Ecto neural progenitor cell (in vitro differentiated cells): Measurements from ENCODE around the gene SH2D2A.

Source experiments
- DNase-seq: peaks from one replicate; pipeline ENCODE4 v3.0.0-alpha.2; 2018; ENCODE audit warnings: low spot score

The SH2D2A gene

DNA sequence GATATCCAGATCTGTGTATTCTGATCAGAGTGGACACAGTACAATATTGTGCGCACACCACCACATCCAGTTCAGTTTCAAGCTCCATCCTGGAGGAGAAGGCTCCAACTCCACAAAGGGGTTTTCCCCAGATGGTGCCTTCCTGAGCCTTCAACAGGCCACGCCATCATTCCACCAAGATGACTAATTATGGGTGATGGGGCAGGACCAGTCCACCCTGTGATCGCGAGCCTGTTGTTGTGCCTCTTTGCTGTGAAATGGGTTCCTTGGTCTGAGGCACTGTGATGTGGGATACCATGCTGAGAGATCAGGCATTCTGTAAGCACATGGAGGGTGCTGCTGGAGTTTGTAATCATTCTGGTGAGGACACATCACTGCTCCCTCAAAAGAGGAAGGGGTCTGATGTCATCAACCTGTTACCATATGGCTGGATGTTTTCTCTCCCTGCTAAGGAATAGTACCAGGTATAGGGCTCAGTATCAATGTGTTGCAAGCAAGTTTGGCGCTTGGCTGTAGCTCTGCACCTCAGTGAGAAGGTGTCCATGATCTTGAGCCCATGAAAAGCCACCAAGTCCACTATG is 6.7 kb upstream of the SH2D2A start:
- no peak for DNase-seq

DNA sequence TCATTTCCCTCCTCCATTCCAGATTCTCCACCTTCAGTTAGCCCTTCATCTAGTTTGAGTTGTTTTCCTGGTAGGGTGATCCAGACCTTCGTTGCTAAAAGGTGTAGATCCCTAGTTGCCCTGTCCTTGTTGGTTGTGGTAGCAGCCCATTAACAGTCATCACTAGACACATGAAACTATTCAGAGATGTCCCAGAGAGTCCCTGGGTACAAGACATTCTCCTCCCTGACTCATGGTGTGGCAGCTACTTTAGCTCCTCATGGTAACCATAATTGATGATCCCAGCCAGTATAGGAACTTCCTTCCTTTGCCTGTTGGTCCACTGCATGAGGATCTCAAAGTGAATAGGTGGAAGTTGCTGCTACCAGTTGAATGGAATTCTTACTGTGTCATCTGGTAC is 6.0 kb upstream of the SH2D2A start:
- DNase-seq, result no peak

DNA sequence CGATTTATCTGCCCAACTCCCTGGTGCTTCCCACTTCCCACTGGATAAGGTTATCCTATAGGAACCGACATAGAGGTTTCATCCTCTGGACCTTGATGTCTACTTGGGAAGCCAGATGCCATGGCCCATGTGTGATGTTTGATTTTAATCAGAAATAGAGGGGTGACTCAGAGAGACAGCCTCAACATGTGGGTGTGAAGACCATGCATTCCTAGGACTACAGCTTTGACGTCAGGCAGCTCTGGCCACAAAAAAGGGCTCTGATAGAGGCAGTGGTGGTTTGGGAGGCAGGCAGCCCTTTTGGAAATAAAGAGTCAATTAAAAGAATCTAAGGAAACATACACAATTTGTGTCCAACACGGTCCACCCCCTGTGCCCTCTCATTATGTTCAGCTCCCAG is 5.2 kb upstream of the SH2D2A start:
- DNase-seq, result no peak

DNA sequence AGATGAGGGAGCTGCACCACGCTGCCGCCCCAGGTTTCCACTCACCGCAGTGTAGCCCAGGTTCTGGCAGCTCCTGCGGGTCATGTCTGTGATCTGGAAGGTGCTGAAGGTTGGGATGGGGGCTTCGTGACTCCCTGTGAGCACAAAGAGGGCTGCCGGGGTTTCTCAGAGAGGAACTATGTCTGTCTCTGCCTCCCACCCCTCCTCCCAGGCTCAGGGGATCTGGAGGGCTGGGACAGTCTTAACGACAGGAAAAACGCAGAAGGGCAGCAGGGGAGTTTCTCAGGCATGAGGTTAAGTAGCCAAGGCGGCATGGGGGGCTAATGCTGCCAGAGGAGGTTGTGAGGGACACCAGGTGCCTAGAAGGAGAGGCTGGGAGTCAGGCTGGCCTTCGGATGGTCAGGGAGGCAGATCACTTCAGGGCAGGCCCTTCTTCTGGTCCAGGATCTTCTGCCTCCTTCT is 656 bp downstream of the SH2D2A start:
- DNase-seq, result no peak

DNA sequence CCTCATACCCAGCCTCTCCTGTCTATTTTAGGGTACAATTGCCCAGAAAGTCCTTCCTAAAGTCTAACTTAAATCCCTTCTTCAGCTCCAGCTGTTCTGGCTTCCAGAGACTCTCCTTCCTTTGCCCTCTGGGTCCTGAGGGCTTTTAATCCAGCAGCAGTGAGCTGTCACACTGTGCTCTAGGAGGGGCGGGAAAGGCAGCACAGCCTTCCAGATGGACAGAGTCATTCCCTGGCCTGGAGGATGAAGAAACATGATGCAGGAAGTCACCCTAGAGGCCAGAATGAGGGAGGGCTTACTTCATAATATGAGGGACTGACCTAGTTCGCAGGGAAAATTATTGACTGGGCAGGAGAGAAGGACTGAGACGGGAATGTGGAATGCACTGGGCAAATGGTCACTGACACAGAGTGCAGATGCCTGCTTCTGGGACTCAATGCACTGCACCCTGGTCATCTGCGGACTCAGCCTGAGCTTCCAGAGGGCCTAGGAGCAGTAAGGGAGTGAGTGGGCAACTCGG is 1.3 kb downstream of the SH2D2A start:
- no peak for DNase-seq

DNA sequence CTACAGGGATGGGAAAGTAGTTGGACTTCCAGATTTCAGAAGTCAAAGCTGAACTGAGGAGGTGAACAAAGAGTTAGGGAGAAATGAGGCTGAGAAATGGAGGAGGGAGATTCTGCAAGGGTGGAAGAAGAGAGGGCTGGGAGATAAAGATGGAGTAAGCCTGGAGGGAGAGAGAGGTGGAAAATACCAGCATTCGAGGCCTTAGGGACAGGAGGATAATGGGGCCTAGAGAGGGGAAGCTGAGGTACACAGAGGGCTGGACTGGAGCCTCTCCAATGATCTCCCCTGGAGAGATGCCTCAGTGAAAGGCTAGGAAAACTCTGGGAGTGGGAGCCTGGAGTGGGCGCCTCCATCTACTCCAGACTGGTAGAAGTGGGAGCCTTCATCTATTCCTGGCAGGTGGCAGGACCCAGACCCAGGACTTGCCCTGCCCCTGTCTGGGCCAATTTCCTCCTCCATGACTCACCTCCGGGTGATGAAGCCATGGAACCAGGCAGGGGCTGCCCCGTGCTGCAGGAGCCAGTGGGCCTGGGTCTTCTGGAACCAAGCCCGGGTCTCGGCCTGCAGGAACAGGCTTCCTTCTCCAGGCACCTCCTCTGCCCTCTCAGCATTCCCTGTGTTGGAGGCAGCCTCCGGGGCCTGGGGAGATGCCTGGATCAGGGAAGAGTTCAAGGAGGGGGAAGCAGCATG is 1.9 kb downstream of the SH2D2A start:
- no peak for DNase-seq

DNA sequence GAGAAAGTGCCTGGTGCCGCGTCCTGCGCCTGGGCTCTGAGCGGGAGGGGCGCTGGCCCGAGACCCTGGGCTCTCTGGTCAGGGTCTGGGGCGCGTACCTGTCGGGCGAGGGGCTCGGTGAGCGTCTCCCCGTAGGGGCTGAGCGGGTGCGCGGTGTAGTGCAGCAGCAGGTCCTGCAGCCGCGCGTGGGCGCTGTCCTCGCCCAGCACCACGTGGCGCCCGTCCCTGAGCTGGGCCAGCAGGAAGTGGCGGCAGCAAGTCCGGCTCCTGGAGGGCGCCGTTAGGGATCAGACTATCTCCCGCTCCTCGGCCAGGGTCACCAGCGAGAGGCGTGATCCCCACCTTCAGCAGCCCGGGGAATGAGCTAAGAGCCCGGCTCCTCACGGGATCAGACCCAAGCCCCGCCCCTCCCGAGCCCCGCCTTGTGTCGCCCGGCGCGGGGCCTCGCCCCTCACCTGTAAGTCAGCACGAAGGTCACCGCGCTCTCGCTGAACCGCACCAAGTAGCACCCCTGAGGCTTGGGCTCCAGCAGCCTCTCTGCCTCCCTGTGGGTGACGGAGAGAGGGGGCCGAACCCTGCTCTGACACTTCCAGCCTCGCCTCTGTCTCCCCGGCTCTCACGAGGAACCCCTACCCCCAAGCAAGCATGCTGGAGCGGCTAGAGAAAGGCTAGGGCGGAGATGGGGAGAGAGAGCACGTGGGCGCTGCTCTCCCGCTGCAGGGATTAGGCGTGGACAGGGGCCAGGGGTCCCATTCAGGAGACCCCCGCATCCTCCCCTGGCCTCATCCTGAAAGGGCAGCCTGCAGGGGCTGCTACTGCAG is 2.7 kb downstream of the SH2D2A start:
- DNase-seq, result peak; percentile 79

DNA sequence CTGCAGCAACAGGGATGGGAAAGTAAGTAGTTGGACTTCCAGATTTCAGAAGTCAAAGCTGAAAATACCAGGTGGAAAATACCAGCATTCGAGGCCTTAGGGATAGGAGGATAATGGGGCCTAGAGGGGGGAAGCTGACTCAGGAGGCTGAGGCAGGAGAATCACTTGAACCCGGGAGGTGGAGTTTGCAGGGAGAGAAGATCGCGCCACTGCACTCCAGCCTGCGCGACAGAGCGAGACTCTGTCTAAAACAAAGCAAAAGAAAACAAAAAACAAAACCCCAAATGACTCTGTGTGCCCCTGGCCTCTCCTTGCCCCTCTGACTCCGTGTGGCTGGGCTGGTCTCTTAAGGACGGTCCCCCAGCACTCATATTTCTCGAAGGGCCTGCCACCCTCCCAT is 3.4 kb downstream of the SH2D2A start:
- DNase-seq, result no peak

DNA sequence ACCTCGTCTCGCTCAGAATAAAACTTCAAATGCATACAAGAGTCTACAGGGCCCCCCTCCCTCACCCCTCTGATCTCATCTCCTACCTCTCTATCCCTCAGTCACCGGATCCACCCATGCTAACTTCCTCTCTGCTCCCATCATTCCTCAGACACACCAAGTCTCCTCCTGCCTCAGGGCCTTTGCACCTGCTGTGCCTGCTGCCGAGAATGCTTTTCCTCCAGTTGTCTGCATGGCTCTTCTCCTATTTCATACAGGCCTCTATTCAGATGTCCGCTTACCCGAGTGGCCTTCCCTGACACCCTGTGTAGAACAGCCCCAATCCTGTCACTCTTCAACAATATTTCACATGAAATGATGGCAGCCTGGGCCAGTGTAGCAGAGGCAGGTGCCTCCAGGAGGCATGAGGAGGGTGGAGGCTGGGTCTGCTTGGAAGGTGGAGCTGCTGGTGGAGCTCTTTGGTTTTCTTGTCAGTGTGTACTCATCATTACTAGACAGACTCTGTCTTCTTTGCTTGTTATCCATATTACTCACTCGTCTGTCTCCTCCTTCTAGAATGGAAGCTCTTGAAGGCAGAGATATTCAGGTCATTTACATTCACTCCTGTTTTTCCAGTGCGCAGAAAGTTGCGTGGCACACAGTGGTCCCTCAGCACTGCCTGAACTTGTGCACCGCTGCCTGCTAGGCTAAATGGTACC is 4.2 kb downstream of the SH2D2A start:
- no peak for DNase-seq

DNA sequence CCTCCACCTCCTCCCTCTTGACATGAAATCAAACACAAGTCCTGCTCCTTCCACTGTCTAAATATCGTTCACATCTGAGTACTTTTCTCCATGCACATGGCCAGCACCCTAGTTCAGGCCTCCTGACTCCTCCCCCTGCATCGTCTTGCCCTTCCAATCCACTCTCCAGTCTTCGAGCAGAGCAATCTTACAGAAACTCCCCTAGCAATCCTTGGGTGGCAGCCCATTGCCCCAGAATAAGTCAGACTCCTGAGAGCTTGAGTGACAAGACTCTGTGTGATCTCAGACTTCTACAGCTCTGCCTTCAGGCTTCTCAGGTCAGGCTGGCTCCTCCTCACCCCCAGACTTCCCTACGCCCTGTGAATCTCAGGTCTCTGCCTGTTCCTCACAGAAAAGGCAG is 5.5 kb downstream of the SH2D2A start:
- no peak for DNase-seq

DNA sequence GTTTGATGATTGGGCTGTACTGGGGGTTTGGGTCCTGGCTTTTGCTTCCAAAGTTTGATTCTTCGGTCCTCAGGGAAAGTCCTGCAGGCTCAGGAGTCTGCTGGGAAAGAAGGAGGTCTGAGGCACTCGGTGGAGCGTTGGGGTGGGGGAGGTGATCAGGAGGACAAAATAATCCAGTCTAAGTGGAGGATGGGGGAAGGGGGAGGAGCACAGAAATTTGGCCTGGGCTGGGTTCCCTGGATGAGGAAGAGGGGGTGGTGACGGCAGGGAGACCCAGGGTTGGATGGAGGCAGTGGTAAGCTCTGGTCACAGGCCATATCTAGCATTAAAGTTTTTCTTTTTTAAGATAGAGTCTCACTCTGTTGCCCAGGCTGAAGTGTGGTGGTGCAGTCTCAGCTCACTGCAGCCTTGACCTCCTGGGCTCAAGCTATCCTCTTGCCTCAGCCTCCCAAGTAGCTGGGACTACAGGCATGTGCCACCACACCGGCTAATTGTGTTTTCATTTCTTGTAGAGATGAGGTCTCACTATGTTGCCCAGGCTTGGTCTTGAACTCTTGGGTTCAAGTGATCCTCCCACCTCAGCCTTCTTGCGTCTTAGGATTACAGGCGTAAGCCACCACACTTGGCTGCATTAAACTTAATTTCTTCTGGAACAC is 6.8 kb downstream of the SH2D2A start:
- DNase-seq, result no peak

DNA sequence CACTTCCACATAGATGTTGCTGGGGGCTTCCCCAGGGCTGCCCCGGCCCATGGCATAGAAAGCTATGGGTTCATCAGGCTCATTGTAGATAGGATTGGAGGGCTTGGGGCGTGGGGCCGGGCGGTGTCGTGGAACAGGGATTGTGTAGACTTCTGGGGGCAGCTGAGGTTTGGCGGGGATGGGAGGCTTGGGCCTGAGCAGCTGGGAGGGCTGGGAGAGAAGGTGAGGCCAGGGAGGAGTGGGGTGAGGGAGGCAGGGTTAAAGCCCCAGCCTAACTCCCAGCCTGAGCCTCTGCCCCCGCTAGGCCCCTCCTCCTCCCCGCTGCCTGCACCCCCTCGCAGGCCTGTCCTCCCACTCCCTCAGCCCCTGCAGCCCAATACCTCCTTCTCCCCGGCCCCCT is 7.4 kb downstream of the SH2D2A start:
- no peak for DNase-seq

DNA sequence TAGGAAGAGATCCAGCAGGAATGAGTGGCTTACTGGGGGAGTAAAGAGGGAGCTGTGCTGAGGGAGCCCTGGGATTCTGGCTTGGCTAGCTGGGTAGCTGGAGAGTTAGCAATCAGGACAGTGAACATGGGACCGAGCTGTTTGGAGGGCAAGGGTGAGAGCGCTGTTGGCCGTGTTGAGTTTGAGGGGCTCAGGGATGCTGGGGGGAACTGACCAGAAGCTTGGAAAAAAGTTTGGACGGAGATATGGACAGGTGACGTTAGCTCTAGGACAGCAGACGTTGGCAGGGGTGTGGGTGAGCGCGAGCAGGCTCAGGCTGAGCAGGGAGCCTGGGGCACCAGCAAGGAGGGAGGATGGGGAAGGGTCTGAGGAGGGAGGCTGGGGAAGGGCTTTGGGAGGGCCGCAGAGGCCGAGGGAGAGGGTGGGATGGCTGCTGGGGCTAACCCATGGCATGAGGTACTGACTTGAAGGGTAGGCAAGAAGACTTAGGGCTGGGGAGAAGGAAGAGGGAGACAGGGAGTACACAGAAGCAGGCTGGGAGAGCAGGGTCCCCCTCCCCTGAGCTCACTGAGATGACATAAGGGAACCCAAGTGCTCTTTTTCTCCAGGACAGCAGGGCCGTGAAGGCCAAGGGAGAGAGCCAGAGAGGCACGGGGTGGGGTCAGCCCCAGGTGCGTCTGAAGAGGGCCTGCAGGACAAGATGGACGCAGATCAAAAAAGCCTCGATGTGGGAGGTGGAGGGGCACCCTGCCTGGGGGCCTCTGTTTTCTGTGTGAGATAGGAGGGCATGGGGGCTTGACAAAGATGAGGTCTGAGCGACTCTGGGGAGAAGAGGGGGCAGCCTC is 8.2 kb downstream of the SH2D2A start:
- no peak for DNase-seq

DNA sequence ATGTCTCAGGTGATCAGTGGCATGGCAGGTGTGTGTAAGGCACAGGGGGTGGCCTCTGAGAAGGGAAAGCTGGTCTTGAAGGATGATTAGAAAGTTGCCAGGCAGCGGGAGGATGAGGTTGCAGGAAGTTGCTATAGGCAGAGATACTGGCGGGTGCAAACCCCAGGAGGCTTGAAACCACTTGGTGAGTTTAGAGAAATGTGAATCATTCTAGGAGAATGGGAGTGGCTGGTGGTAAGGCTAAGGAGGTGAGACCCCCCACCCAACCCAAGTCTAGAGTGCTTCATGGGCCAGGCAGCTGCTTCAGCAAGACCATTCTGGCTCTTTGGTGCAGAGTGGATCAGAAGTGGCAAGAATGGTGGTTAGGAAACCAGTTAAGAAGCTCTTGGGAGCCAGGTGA is 9.0 kb downstream of the SH2D2A start:
- no peak for DNase-seq

DNA sequence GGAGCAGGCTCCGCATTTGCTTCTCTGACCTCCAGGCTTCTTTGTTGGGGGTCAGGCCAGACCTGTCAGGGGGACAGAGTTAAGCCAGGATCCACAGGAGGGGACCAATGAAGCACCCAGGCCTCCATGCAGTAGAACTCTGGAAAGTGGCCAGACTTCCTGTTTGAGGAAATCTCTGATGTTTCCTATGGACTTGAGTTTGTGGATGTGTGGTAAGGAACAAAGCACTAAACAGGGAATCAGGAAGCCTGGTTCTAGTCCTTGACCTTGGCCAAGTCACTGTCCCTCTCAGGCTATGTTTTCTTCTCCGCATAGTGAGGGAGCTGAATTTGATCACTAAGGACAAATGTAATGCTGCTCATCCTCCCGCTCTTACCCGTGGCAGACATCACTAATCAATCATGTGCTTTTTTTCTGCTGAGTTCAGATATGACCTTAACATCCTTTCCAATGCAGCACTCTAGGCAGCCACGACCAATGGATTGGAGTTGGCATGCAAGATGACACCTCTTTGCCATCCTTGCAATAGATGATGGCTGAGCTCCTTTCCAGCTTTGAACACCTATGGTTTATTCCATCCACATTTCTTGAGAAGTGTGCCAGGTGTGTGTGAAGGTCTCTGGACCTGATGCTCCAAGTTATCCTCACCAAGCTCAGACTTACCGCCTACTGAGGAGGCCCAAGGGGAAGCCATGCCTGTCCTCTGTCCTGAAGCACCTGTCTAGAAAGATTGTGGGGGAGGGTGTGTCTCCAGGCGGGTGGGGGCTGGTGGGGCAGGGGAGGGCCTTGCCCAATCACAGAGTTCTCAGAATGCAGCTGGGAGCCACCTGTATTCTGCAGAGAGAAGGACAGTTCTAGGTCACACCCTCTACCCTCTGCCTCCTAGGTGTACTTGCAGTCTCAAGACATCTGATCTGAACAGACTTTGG is 9.9 kb downstream of the SH2D2A start:
- DNase-seq, result no peak

DNA sequence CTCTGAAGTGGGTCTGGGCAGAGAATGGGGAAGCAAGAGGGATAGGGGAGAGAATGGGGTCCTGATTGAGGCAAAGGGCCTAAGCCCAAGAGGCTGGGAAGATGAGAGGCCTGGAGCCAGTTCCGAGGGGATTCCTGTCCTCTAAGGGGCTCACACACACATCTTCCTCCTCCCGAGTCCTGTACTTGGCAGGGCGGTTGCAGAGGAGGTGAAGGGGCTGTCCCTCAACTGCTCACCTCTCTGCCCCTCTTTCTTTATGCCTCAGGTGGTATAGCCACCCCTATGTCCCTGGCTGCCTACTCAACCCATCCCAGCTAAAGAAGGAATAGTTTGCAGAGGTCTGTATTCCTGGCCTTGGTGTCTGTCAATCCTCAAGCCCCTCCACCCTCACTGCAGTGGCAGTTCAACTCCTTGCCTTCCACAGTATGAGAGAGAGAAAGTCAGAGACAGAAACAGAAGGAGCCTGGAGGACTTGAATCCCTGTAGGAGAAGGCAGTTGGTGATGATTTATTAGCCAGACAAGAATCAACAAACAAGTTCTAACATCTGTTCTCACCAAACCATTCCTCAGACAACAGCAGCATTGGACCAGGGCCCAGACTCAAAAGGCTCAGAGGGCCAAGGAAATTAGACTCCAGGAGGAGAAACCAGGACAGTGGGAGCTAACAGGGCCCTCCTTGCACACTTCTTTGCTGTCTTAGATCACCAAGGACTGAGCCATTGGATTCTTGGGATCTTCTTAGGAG is 10.7 kb downstream of the SH2D2A start:
- DNase-seq, result no peak

DNA sequence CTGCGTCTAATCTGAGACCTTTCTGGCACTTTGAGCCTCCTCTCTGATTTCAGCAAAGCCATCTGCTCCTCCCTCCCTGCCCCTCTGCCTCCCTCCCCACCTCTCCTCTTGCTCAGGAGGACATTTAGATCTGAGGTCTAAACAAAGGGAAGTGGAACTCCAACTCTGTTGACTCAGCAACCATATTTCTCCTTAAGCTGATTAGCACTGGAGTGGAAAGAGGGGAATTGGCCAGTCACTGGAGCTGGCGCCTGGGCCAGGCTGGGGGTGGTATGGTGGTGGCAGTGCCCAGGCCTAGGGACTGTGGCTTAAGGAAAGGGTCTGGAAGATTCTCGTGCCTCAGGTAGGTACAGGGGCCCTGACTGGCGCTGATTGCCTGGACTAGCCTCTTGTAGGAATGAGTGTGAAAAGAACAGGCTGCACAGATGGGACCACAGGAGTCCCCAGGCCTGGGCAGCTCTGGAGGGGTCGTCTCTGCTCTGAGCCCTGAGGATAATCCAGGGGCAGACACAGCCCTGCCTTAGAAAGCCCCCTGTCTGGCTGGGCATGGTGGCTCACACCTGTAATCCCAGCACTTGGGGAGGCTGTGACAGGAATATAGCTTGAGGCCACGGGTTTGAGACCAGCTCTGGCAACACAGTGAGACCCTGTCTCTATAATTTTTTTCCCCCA is 11.9 kb downstream of the SH2D2A start:
- no peak for DNase-seq

DNA sequence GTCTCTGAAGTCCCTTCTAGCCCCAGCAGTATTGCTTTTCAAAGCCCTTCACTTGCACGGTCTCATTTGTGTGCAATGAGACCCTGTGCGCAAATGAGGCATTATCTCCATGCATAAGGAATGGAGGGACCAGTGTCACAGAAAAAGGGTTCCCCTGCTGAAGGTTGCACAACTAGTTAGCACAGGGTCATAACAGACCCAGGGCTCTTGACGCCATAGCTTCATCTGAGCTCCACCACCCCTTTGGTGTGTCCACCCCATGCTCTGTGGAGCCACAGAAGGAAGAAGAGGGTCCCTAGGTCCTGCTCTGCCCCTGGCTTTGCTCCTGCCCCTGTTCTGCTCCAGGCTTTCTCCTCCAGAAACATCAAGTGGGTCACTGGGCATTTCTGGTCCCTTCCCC is 12.6 kb downstream of the SH2D2A start:
- DNase-seq, result no peak
